NCI-H82 (cell line): ENCODE data around the gene NPFFR1.
A peak's percentile ranks its signal among the peaks of the same experiment; 100 is the strongest.

Source experiments
- DNase-seq: peaks from one replicate; lab custom pipeline; 2025; lab: John Stamatoyannopoulos, UW

Gene NPFFR1, protein sequence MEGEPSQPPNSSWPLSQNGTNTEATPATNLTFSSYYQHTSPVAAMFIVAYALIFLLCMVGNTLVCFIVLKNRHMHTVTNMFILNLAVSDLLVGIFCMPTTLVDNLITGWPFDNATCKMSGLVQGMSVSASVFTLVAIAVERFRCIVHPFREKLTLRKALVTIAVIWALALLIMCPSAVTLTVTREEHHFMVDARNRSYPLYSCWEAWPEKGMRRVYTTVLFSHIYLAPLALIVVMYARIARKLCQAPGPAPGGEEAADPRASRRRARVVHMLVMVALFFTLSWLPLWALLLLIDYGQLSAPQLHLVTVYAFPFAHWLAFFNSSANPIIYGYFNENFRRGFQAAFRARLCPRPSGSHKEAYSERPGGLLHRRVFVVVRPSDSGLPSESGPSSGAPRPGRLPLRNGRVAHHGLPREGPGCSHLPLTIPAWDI

DNA sequence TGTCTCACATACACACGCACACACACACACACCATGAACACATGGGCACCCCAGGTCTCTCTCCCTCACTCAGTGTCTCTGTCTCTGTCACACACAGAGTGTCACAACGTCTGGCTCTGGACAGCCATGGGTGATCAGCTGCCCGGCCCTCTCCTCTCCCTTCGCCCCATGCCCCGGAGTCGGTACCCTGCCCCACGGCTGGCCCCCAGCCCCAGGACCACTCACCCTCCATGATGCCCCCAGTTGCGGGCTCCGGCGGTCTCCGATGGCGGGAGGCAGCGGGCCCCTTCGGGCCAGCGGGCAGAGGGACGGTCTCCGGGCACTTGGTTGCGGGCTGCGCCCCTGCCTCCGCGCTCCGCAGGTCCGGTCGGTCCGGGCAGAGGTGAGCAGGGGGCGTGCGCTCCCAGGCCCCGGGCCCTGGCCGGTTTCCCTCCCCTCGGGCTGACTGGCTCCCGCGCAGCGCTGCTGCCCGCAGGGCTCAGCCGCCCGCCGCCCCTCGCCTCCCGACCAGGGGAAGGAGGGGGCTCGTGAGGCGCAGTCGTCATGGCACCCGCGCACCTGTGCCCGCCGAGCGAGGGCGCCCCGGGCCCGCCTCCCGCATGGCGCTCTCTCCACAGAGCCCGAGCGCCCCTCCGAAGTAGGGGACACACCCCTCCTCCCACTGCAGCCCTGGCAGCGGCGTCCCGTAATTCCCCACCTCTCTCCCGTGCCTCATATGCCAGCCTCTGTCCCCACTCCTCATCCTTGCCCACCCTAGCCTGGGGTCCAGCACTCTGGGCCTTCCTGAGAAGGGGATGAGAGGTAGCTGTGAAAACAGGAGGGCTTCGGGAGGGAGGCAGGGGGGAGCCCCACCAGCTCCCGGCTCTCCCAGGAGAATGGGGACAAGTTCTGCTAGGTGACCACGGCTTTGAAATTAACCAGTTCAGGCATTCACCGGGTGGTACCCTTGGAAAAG, at the start of gene NPFFR1:
TSS of gene NPFFR1 (minus strand) at position 560 of the 955 bp plus-strand sequence. CDS start at position 232, 328 bp downstream.
- no peak for DNase-seq

DNA sequence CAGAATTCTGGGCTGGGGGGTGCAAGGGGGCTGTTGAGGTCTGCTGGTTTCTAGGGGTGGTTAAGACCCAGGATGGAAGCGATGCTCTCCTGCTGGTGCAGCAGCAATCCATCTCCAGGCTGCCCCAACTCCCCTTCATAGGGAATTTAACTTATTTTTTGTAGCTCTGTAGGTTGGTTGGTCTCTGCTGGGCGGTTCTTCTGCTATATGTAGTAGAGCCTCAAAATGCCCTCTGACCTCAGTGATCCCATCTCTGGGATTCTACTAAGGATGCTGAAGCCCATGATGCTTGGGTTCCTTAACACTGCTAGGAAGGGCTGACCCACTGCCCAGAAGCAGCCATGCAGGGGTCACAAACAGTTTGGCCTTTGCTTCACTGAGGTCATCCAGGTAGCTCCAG, 49.5 kb upstream of the NPFFR1 start:
- no peak for DNase-seq

DNA sequence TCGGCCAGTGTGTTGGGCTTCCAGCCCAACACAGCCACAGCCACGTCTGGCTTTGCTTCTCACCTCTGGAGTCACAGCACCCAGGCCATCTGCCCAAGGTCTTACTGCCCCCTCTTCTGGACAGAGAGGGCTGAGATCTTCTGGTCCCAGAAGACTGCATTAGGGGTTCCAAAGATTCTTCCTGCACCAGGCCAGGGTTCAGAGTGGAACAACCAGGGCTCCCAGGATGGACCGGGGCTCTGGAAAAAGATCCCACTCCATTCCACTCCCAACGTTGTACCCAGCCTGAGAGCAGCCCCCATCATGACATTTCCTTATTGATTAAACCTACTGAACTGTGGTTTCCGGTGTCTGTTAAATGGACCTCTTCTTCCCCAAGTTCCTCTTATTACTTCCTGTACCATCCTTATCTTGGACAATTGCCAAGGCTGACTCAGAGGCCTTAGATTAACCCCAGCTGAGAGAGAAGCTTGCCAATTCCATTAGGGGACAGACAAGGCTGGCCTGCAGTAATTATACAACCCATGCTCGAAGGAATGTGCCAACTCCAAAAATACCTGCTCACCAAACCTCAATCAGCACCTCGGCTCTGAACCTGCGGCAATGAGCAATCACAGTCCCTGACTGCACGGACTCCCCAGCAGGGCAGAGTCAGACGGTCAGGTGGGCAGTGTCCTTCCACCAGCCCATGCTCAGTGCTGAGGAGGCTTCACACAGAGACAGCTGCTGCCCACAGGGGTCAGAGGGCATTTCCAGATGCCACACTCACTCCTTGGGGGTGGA, 47.9 kb upstream of the NPFFR1 start:
- DNase-seq = peak; percentile 82

DNA sequence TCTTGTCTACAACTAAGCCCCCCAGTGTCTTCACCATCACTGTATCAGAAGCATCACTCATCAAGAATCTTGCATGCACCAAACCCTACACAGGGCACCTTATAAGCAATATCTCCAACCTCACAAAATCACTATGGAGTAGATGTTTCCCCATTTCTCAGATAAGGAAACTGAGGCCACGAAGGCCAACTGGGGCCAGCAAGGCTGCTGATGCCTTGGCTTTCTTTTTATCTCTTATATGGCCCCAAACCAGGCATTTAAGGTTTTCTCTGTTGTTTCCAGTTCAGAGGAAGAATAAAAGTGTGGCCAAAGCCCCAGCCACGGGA, 47.3 kb upstream of the NPFFR1 start:
- DNase-seq = no peak

DNA sequence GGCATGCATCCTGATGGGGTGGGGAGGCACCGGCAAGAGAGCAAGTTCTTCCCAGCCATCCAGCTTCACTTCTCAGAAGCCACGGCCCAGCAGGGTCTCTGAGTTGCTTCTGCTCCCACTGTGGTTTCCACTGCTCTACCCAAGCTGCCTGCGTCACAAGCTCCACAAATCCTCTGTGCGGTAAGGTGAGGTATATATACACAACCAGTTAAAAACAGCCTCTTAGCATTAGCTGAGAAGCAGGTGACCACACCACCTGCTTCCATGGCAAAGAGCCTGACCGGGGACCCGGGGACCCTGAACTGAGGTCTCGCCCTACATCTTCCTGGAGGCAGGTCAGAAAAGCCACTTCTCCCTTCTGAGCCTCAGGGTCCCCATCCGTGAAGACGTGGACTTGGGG, 46.9 kb upstream of the NPFFR1 start:
- DNase-seq = no peak

DNA sequence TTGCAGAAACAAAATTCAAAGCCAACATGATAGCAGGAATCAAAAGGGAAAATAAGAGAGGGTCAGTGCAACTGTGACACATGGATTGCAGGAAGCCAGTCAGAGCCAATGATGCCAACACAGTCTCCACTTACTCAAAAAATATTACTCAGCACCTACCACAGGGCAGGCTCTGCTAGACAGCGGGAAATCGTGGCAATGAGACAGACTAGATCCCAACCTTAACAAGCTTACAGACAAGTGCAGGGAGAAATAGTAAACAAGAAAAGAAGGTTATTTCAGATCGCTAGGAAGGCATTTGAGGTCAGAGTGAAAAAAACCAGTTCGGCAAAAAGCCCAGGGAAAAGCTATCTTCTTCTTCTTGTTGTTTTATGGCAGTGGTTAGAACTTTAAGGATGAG, 45.2 kb upstream of the NPFFR1 start:
- no peak for DNase-seq

DNA sequence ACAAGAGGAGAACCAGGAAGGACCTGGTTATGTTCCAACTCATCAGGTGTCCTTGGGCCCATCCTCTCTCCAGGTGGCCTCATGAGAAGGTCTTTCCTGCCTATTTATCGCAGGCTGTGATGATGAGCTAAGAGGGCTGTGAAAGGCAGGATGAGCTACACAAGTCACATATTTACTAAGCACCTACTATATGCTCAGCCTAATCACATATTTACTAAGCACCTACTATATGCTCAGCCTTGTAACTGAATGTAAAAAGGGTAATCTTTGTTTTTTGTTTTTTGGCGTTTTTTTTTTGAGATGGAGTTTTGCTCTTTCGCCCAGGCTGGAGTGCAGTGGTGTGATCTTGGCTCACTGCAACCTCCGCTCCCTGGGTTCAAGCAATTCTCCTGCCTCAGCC, 44.2 kb upstream of the NPFFR1 start:
- DNase-seq = no peak

DNA sequence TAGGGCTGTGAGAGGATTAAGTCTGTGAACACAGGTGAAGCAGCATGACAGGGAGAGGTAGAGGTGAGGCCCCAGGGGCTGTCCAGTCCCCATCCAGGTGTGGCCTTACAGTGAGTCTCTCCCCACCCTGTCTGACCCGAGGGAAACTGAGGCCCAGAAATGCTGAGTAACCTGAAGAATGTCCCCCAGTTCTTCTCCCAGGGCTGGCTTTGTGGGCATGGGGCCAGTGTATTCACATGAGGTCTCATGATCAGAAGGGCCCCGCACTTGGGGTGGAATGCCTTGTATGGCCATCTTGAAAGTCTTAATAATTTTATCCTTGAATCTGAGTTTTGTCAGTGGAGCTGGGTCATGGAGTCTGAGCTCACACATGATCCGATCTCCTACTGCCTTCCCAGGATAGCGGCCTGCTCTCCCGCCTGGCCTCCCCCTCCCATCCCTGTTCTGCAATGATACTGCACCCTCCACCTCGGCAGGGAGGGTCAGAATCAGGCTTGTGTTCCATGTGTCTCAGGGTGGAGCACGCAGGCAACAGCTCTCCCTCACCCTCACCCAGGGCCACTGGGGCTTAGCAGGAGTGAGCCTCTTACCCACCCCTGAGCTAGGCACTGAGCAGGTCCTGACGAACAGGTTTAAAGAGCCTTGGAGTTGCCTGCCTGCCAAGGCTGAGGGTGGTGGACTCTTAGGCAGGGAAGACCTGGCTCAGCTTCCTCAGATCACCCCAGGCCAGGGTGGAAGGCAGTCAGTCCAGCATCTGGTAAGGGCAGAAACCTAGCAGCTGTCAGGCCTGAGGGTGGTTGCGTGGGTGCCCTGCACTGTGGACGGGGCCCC, 41.4 kb upstream of the NPFFR1 start:
- DNase-seq = no peak

DNA sequence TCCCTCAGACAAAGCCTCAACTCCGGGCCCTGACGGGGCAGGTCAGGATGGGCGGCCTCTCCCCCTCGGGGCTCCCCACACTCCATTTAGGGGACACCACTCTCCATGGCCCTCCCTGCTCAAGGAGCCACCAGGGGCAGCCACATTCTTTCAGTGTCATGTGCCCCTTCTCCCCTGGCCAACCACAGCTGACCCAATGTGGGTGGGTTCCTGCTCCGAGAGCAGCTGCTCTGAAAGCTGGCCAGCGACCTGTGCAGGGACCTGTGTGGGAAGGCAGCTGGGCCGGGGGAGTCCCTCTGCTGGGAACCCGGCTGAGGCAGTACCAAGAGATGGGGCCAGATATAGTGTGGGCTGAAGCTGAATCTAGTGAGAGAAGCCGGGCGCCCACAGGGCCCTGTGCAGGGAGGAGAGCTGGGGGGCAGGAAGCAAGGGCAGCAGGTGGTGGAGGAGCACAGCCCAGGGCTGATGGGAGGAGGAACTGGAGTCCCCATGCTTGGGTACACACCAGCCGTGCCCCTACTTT, 40.6 kb upstream of the NPFFR1 start:
- DNase-seq = no peak

DNA sequence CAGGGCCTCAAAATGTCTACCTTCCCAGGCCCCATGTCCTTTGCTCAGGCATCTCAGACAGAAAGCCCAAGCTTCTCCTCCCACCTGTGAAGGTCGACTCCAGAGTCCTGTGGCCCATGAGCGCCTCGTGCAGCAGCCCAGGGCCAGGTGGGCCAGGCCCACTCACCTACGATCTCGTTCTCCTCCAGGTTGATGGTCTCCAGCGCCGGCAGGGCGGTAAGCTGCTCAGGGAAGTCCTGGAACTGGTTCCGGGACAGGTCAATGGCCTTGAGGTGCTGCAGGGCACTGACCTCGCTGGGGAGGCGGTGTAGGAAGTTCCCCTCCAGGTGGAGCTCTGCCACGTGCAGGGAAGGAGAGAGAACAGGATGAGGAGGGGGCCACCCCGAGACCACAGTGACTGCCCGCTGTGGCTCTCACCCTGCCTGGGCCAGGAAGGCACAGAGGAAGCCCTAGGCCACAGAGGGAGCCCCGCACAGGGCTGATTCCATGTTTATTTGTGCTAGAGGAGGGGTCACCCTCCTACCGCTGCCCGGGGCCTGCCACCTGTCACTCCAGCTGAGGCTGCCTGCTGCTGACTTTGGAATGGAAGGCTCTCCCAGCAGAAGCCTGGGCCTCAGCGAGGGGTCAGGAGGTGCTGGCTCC, 40.0 kb upstream of the NPFFR1 start:
- peak; percentile 12 for DNase-seq

DNA sequence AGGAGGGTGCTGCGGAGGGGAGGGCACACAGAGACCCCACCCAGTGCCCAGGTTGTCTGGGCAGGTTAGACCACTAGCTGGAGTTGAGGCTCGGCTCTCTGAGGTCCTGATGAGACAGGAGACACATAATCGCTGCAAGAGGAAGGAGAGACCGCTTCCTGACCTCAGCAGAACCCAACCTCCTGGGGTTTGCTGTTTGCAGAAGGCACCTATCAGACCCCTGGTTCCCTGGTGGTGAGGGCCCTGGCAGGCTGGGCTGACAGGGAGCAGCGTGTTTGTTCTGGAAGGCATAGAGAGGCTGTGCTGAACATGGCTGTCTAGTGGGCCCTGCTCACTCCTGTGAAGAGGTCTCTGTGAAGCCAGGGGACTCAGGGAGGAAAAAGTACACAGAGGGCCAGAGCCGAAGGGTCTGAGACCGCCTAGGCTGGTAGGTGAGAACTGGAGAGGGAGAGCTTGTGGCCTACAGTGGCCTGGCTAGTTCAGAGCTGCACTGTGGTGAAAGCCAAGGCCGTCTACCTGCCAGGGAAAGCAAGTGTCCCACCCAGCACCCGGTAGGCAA, 39.4 kb upstream of the NPFFR1 start:
- no peak for DNase-seq

DNA sequence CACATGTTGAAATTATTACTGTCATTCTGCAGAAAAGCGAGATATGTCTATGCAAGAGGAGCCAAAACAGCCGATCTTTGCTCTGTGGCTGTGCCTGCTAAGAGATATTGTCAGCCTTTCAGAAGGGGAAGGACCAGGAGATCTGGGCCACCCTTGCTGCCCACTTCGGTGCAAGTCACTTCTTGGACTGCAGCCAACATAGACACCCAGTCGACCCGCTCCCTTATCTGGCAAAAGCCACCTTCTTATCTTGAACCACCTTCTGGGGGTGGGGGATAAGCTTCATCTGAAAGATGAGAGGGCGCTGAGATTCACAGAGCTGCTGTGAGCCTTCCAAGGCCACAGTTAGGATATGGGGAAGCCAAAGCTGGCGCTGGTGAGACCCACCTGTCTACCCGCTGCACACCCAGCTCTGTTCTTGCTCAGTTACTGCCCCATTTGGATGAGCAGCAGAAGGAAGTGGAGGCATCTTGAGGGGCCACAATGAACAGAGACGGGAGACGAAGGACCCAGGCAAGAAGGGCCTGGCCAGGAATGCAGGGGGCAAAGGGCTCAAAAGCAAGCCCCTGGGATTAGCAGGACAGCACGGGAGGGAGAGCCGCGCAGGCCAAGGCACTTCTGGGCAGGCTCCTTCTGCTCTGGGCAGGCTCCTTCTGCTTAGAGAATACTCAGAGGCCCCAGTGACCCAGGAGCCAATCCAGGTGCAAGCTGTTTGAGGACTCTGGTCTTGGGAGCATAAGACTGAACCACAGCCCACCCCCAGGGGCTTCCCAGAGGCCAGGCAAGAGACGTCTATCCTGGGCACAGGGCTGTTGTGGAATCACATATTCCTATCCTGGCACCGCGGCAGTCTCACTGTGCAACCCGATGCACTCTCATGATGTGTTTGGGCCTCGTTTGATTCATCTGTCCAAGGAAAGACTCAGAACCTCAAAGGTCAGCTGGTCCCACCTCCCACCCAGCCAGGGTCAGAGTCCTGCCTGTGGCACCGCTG, 38.4 kb upstream of the NPFFR1 start:
- no peak for DNase-seq

DNA sequence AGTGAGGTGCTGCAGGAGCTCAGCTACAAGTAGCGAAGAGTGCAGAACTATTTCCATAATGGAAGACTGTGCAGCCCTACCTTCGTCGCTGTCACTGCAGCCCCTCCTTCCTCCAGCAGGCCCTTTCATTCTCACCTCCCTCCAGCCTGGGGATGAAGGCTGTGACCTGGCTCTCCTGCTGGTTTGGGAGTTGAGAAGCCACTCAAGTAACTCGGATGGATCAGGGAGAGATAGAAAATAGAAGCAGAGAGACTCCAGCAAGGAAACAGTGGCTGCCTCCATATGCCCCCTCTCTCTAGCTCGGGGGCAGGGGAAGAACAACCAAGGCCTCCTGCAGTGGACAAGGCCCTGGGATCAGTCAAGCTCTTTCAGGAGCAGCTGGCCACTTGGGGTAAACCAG, 37.4 kb upstream of the NPFFR1 start:
- DNase-seq = no peak

DNA sequence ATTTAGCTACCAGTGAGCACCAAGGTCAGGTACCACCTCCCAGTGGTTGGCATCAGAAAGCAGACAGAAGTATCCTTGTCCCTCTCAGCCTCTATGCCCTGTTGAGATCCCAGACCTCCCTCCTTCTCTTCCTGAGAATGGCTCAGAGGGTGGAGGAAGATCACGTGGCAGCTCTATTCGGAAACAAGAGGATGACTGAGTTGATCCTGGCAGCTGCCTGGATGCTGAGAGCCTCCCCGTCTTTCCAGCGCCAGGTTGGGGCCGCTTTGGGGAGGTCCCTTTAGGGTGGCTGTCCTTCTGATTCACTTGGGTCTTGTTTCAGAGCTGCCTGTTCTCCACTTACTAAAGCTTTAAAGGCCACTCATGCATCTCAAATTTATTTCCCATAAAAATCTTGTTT, 36.9 kb upstream of the NPFFR1 start:
- DNase-seq = no peak

DNA sequence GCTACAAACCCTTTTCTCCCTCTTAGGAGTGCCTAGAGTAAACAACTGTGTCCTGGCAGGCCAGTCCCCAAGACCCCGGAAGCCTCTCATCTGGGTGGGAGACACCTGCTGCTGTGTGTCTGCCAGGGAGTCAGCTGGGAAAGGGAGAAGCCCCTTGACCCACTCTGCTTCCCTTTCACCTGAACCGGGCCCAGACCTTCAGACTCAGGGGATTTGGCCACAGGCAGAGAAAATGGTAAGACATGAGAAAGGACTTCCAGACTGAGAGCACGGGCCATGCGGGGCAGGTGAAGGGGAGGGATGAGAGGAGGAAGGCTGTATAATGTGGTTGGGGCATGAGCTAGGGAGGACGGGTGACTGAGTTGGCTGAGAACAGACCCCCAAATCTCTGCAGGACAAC, 36.0 kb upstream of the NPFFR1 start:
- DNase-seq = no peak

DNA sequence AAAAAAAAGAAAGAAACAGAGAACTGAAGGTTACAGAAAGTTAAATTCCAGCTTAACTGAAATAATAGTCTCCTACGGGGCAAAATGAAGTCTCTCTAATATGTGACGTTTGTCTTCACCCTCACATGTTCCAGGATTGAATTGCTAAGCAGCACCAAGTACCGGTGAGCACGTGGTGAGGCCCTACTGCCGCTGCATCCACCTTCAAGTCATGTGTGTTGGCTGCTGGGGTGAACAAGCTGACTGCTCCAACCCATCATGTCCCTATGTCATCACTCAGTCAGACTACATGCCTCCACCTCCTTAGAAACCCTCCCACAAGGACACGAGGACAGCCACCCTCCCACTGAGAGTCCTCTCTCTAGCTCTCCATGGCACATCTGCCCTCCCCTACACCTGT, 35.4 kb upstream of the NPFFR1 start:
- no peak for DNase-seq

DNA sequence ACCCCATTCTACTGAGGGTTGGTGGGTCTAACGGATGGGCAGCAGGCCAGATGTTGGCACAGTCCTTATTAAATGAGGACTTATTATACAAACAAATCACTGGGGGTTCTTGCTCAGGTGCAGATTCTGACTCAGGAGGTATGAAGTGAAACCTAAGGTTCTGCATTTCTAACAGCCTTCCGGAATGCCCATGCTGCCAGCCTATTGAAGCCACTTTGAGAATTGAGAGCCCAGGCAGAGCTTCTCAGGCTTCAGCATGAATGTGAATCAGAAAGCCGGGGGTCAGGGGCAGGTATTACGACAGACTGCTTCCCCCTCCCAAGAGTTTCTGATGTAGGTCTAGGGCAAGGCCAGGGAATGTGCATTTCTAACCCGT, 34.1 kb upstream of the NPFFR1 start:
- DNase-seq = no peak

DNA sequence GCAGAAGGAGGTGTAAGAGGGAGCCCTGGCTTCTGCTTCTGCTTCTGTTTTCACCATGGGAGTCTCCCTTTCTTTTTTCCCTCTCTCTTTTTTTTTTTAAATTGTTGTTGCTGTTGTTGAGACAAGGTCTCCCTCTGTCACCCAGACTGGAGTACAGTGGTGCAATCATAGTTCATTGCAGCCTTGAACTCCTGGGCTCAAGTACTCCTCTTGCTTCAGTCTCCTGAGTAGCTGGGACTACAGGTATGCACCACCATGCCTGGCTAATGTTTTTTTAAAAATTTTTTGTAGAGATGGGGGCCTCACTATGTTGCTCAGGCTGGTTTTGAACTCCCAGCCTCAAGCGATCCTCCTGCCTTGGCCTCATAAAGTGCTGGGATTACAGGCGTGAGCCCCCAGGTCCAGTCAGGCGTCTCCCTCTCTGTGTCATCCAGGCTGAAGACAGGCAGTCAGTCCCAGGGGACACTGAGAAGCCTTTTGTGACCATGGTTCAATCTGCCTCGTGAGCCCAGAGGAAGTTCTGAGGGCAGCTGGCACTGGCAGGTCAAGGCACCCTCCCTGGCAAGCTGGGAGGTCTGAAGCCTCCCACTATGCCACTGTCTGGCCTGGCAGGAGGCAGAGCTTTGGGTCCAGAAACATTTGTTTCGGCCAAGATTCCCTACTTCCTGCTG, 33.6 kb upstream of the NPFFR1 start:
- no peak for DNase-seq

DNA sequence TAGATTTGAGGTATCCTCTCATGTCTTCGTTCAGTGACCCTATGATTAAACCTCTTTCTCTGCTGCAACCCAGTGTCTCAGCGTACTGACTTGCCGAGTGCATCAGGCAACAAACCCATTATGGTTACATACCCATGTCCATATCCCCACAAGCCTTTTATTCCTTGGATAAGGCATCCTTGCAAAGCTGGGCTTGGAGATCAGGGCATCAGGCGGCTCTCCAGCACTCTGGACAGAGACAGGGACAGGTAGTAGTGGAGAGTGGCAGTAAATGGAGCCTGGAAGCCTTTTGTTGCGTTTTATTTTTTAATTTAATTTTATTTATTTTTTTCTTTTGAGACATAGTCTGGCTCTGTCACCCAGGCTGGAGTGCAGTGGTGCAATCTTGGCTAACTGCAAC, 32.0 kb upstream of the NPFFR1 start:
- DNase-seq = no peak
